HT-29 (cell line): Measurements from ENCODE around the gene LSG1. TPM values are rescaled to one million over a fixed set of nuclear protein-coding genes. Genes with fewer than 3 reads are reported as not detected.
"Not testable (repeated sequence)": the region's sequence is repeated elsewhere in the genome, so short reads cannot be mapped to it uniquely, and the experiment has no call there.

ENCODE experiments used
- DNase-seq: peaks from one replicate; pipeline ENCODE4 v3.0.0-alpha.2; 2015; ENCODE audit warnings: low spot score
- total RNA-seq: library from RNA; depleted of rRNA; stranded (reverse); fragments of >200 nt; shearing (Covaris generic); gene quantifications from 2 replicates; pipeline ENCODE4 v1.2.3, GENCODE V29; 2014

Gene LSG1
- total RNA-seq, 1 experiment from 2014 or later: 44.5 TPM

DNA sequence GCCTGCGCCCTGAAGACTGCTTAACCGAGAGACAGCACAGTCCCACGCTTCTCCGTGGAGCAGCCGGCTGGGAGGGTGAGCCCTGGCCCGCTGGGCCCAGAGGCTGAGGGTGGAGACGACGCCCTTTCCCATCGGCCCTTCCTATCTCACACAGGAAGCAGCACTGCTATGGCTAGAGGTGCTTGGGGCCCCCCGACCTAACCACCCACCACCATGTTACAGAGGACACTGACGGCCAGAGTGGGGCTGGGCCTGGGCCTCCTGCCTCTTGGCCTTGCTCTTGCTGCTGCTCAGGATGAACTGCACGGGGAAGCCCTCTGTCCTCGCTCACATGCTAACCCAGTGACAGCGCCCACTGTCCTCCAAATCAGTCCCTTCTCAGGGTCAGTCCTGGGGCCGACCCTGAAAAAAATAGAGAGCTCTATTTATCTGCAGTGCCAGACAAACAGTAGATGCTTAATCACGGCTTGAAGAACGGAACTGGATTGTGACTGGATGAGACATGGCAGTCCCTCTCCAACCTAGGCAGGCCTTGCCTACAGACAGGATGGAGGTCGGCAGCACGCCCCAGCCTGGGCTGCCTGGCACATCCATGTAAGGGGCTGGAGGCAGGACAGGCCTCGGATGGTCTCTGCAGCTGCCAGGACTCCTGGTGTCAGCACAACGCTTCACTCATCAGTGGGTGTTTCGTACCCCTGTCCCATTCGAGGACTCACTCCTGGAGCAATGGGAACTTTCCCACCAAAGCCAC is 53.0 kb downstream of the LSG1 start:
- DNase-seq: no peak

DNA sequence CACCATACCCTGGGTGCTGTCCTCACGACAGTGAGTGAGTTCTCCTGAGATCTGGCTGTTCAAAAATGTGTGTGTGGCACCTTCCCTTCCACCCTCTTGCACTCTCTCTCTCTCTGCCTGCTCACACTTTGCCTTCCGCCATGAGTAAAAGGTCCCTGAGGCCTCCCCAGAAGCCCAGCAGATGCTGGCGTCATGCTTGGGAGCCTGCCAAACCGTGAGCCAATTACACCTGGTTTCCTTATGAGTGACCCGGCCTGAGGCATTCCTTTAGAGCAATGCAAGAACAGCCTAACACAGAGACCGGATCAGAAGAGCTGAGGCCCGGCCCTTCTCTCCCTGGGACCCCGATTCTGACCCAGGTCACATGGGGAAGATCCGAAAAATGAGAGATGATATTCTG is 54.2 kb downstream of the LSG1 start:
- no peak for DNase-seq

DNA sequence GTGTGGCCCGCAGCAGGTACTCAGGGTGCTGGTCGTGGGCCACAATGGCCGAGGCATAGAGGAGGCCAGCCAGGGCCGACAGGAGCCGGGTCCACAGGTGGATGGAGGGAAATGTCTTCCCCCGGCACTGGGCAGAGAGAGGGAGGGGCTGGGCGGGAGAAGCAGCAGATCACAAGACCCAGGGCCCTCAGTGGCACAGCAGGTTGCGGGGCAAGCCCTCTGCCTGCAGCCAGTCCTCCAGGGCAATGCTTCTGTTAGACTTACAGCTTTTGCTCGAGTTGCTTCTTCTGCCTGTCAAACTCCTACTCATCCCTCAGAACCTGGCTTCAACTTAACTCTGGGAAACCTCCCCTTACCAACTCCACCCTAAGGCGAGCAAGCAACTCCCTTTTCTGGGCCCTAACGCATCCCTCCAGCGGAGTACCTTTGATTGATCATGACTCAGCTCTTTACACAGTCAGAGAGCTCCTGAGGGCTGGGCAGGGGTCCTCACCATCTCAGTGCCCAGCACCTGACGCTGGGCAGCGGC is 54.8 kb downstream of the LSG1 start:
- no peak for DNase-seq

DNA sequence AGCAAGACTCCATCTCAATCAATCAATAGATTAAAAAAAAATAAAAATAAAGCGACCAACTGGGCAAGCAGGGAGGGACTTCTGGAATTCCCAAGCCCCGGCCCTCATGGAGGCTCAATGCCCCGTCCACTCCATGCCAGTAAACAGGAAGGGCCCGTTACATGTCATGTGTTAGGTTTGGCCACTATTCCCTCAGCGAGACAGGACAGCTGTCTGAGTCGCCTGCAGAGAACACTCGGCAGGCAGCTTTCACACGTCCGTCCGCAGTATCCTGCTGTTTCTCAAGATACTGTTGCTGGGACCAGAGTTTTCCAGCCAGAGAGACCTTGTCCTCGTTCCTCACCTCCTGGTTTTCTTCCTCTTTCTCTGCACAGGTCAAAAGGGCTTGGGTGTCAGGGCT is 56.8 kb downstream of the LSG1 start:
- DNase-seq: no peak

- DNase-seq: no peak
Measured at GRCh38 chr3:194612221-194612620, 59.8 kb downstream of the LSG1 start.

- no peak for DNase-seq
Measured at GRCh38 chr3:194610689-194611088, 61.3 kb downstream of the LSG1 start.

- DNase-seq: no peak
Measured at GRCh38 chr3:194609601-194610000, 62.4 kb downstream of the LSG1 start.

DNA sequence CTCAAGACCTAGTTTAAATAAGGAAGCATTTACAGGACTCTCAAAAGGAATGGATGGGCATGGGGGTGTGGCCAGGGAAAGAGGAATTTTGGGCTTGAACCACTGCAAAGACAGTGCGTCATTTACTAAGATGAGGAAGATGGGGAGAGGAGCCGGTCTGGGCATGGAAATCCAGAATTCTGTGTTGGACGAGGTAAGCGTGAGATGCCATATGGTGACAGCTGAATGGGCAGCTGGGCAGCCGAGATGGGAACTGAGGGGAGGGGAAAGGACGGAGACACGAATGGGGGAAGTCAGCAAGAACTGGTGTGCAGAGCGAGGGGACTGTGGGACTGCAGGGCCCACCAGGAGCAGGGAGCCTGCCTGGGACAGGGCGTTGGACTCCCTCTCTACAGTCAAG is 63.0 kb downstream of the LSG1 start:
- no peak for DNase-seq

- no peak for DNase-seq
Measured at GRCh38 chr3:194607592-194608389, 64.2 kb downstream of the LSG1 start.

DNA sequence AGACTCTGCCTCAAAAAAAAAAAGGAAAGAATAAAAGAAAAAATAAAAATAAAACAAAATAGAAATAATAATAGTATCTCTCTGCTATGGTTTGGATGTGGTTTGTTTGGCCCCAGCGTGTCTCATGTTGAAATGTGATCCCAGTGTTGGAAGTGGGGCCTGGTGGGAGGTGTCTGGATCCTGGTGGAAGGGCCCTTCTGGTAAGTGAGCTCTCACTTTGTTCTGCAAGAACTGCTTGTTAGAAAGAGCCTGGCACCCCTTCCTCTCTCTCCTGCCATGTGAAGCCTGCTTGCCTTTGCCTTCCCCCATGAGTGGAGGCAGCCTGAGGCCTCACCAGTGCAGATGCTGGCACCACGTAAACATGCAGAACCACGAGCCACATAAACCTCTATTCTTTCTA is 65.0 kb downstream of the LSG1 start:
- DNase-seq: no peak

DNA sequence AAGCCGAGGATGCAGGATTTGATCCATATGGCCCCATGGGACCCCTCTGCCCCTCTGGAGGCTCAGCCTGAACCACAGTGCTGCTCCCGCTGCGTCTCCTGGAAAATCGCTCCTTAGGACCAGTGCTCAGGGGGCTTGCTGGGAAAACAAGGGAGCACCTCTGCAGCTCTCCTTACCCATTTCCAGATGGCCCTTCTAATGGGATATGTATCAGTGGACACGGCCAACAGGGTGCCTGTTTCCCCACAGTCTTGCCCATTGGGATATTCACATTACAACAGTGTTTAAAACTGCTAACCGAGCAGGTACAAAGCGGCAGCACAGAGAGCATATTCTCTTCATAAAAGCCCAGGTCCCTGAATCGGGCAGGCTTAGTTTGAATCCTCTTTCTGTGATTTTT is 65.8 kb downstream of the LSG1 start:
- DNase-seq: no peak

DNA sequence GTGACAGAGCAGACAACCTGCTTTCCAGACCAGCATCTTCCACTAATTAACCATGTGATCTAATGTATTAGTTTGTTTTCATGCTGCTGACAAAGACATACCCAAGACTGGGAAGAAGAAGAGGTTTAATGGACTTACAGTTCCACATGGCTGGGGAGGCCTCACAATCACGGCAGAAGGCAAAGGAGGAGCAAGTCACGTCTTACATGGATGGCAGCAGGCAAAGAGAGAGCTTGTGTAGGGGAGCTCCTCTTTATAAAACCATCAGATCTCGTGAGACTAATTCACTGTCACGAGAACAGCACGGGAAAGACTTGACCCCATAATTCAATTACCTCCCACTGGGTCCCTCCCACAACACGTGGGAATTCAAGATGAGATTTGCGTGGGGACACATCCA is 66.7 kb downstream of the LSG1 start:
- not testable (repeated sequence) for DNase-seq

DNA sequence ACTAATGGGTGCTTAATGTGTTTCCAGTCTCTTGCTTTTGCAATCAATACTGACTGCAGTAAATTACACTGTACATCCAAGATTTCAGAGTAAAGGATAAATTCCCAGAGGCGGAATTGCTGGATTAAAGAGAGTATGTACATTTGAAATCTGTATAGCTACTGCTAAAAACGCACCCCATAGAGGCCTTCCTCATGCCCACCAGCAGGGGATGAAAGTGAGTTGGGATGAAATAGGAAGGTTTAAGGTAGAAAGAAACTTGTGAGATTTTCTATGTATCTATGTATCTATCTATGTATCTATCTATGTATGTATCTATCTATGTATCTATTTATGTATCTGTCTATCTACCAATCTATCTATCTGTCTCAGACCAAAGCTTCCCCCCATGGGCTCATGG is 67.2 kb downstream of the LSG1 start:
- DNase-seq: no peak

GRCh38 chr3:194604126-194604525 is 67.9 kb downstream of the LSG1 start:
- DNase-seq: no peak

DNA sequence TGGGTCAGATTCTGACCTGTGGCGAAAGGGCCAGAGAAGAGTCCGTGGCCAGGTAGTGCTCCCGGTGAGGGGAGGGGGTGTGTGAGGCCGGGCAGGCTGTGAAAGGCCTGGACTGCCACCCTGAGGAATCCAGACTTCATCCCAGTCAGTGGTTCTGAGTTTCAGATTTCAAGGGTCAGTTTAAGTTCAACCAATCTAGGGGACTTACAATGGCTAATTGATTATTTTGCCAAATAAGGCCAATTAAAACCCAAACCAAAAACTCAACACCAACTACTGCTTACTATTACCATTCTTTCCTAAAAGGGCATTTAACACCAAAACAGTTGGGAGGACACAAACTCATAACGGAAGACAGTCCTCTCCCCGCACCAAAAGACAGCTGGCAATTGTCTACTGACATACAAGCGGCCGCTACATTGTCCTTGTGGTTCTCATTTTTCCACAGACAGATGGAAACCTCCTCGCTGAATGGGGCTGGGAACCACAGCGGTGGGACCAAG is 69.3 kb downstream of the LSG1 start:
- DNase-seq: no peak

- no peak for DNase-seq
Measured at GRCh38 chr3:194598771-194599557, 73.0 kb downstream of the LSG1 start.

- no peak for DNase-seq
Measured at GRCh38 chr3:194596906-194597305, 75.1 kb downstream of the LSG1 start.

DNA sequence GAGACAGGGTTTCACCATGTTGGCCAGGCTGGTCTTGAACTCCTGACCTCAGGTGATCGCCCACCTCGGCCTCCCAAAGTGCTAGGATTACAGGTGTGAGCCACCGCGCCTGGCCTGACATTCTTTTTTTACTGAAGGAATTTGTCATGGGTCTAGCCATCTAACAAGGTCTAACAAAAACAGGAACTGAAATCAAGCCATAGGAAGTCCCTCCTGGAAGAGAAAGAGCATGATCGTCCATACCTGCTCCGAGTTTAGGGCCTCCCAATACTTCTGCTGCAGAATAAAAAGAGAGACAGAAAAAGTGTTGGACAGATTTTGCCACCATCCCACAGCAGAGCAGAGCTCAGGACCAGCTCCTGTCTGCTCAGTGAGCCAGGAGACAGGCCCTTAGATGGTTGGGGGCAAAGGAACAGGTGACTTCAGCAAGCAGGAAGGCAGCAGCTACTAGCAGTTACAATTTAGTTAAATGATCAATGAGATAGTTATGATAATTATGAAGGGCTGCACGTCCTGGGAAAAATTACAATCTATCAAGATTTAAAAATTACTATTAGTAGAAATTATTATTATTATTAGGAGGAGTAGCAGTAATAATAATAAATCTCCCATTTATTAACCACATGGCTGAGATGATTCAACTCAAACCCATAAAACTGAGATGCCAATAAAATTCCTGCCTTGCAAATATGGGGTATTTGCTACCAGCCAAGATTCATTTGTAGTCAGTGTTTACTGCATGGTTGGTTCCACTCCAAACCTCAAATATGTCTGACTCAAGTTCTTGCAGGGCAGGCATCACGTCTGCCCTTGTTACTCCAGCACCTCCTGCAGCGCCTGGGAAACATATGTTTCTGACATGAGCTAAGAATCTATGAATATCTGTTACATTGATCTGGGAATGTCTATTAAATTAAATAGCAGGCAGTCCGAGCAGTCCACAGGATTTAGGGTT is 78.9 kb downstream of the LSG1 start:
- peak; percentile 86 for DNase-seq
